Gastrocnemius medialis (tissue), 4 donors: ENCODE results near the gene GALNT16. TPM values are rescaled to one million over a fixed set of nuclear protein-coding genes. Genes with fewer than 3 reads are reported as not detected.

ENCODE experiments used
- ATAC-seq, 2 donors: fragments of 150-250 bp; one replicate each; pipeline ENCODE4 v1.9.1; 2016
- DNase-seq, 2 donors: peaks; one replicate each; pipeline ENCODE4 v3.0.0-alpha.2; 2019
- H3K27ac ChIP-seq, 4 donors: fragments of 200-600 bp; sonication (generic); 1 replicate in 1 of 4; 2 replicates in 3 of 4; pipeline ENCODE4 v1.5.1; 2016 to 2018; ENCODE audit warnings: mild to moderate bottlenecking in 2 of 4, moderate library complexity in 1 of 4
- H3K27me3 ChIP-seq, 3 donors: fragments of 200-600 bp; sonication (generic) in 2 of 3; 1 replicate in 1 of 3; 2 replicates in 2 of 3; pipeline versions ENCODE4 v1.5.1 to v1.6.0; 2016 to 2019; ENCODE audit warnings: mild to moderate bottlenecking in 1 of 3, moderate library complexity in 1 of 3
- H3K36me3 ChIP-seq, 2 donors: fragments of 200-600 bp; sonication (generic) in 1 of 2; one replicate each; pipeline ENCODE4 v1.5.1; 2017 to 2018
- H3K4me1 ChIP-seq, 2 donors: fragments of 200-600 bp; sonication (generic) in 1 of 2; one replicate each; pipeline ENCODE4 v1.5.1; 2016 to 2017; ENCODE audit warnings: mild to moderate bottlenecking in 2 of 2
- H3K4me3 ChIP-seq, 4 donors: fragments of 200-600 bp; sonication (generic) in 3 of 4; 1 replicate in 1 of 4; 2 replicates in 3 of 4; pipeline ENCODE4 v1.5.1; 2016 to 2019; ENCODE audit warnings: mild to moderate bottlenecking in 2 of 4
- H3K9me3 ChIP-seq, 3 donors: fragments of 200-600 bp; sonication (generic) in 2 of 3; 1 replicate in 1 of 3; 2 replicates in 2 of 3; pipeline ENCODE4 v1.5.1; 2016 to 2019
- CTCF ChIP-seq, 5 experiments: fragments of 450-650 bp in 3 of 5; fragments of 200-600 bp in 2 of 5; sonication (generic) in 2 of 5; IDR thresholded peaks in 4 of 5; conservative IDR thresholded peaks in 1 of 5; 1 replicate in 4 of 5; 2 replicates in 1 of 5; pipeline ENCODE4 v1.5.1; 2016 to 2019; ENCODE audit warnings: antibody characterized with exemption in 5 of 5, mild to moderate bottlenecking in 3 of 5, moderate library complexity in 3 of 5
- POLR2A ChIP-seq, 2 donors: fragments of 450-650 bp; IDR thresholded peaks; one replicate each; pipeline ENCODE4 v1.6.1; 2017; ENCODE audit warnings: antibody characterized with exemption in 2 of 2, mild to moderate bottlenecking in 2 of 2, moderate library complexity in 2 of 2
- in situ Hi-C, 4 donors: fragments of 200-750 bp; cut with MboI; loops; one replicate each; pipeline versions ENCODE4 v1.15.0 to v1.8.0; 2017; ENCODE audit warnings: low sequenced_read_pairs in 4 of 4
- intact Hi-C: fragments of 100-400 bp; cut with DNase I; formaldehyde crosslinking; loops from one replicate; pipeline ENCODE4 v1.15.1; 2023; ENCODE audit warnings: low total_unique reads
- total RNA-seq, 4 donors: library from RNA; depleted of rRNA; stranded (reverse); fragments of >200 nt; gene quantifications; one replicate each; pipeline versions ENCODE4 v1.1.0 to v1.2.3, GENCODE V29; 2016

The GALNT16 gene
- total RNA-seq, 4 donors from 2014 or later = 0.15 to 2.7 (median 1.7) TPM

- Histone ChIP-seq H3K4me1 (no peaks in the 10 kb centered on the region), H3K4me3 (no peak overlapping the region), H3K27ac (no peak overlapping the region), H3K27me3 (peaks cover 1 to 12% (median 9%) of the 10 kb centered on the region in 3 donors), H3K9me3 (no peaks in the 10 kb centered on the region), H3K36me3 (no peaks in the 10 kb centered on the region)
- TF ChIP-seq CTCF (IDR thresholded peaks at IDR 0.05 in 4 of 5, conservative IDR thresholded peaks at IDR 0.05 in 1 of 5) = no peak
- no peak for TF ChIP-seq POLR2A (IDR thresholded peaks at IDR 0.05)
- in situ Hi-C loops (no loop called here), intact Hi-C loops (no loop called here)
- ATAC-seq = no peak
- no peak for DNase-seq
Measured at GRCh38 chr14:69267492-69267891, 7.5 kb downstream of the GALNT16 start.

- no peak for DNase-seq
- no peak overlapping the region for H3K4me3 ChIP-seq
- H3K36me3 ChIP-seq = no peaks in the 10 kb centered on the region
- H3K27me3 ChIP-seq = peaks cover 0 to 9% (median 9%) of the 10 kb centered on the region in 3 donors
- H3K27ac ChIP-seq = no peak overlapping the region
- no peaks in the 10 kb centered on the region for H3K4me1 ChIP-seq
- in situ Hi-C loops = no loop called here
- TF ChIP-seq POLR2A (IDR thresholded peaks at IDR 0.05) (no peak), CTCF (IDR thresholded peaks at IDR 0.05 in 4 of 5, conservative IDR thresholded peaks at IDR 0.05 in 1 of 5) (no peak)
- no peak for ATAC-seq
- H3K9me3 ChIP-seq = no peaks in the 10 kb centered on the region
- intact Hi-C loops = no loop called here
Measured at GRCh38 chr14:69268223-69268622, 8.3 kb downstream of the GALNT16 start.

- in situ Hi-C loops = no loop called here
- no peaks in the 10 kb centered on the region for H3K4me1 ChIP-seq
- H3K4me3 ChIP-seq = no peak overlapping the region
- intact Hi-C loops = no loop called here
- peaks cover 0 to 5% (median 4%) of the 10 kb centered on the region in 3 donors for H3K27me3 ChIP-seq
- no peak for TF ChIP-seq POLR2A (IDR thresholded peaks at IDR 0.05)
- no peak for TF ChIP-seq CTCF (IDR thresholded peaks at IDR 0.05 in 4 of 5, conservative IDR thresholded peaks at IDR 0.05 in 1 of 5)
- ATAC-seq (no peak), DNase-seq (no peak)
- no peaks in the 10 kb centered on the region for H3K36me3 ChIP-seq
- no peaks in the 10 kb centered on the region for H3K9me3 ChIP-seq
- no peak overlapping the region for H3K27ac ChIP-seq
Measured at GRCh38 chr14:69268763-69269162, 8.8 kb downstream of the GALNT16 start.

GRCh38 chr14:69269381-69269780, 9.4 kb downstream of the GALNT16 start:
- no peak overlapping the region for H3K4me3 ChIP-seq
- no peaks in the 10 kb centered on the region for H3K4me1 ChIP-seq
- ATAC-seq = no peak
- DNase-seq = no peak
- no peaks in the 10 kb centered on the region for H3K9me3 ChIP-seq
- no peak for TF ChIP-seq POLR2A (IDR thresholded peaks at IDR 0.05)
- TF ChIP-seq CTCF (IDR thresholded peaks at IDR 0.05 in 4 of 5, conservative IDR thresholded peaks at IDR 0.05 in 1 of 5) = no peak
- in situ Hi-C loops = no loop called here
- H3K27me3 ChIP-seq = peaks cover 0 to 5% (median 0%) of the 10 kb centered on the region in 3 donors
- no peak overlapping the region for H3K27ac ChIP-seq
- intact Hi-C loops = no loop called here
- no peaks in the 10 kb centered on the region for H3K36me3 ChIP-seq

- intact Hi-C loops (no loop called here), in situ Hi-C loops (no loop called here)
- ATAC-seq (no peak), DNase-seq (no peak)
- no peaks in the 10 kb centered on the region for H3K4me1 ChIP-seq
- no peak overlapping the region for H3K27ac ChIP-seq
- H3K36me3 ChIP-seq = no peaks in the 10 kb centered on the region
- H3K27me3 ChIP-seq = peaks cover 0 to 2% (median 0%) of the 10 kb centered on the region in 3 donors
- H3K4me3 ChIP-seq = no peak overlapping the region
- TF ChIP-seq POLR2A (IDR thresholded peaks at IDR 0.05) = no peak
- TF ChIP-seq CTCF (IDR thresholded peaks at IDR 0.05 in 4 of 5, conservative IDR thresholded peaks at IDR 0.05 in 1 of 5) = no peak
- H3K9me3 ChIP-seq = no peaks in the 10 kb centered on the region
Measured at GRCh38 chr14:69270097-69270496, 10.1 kb downstream of the GALNT16 start.
